Prostate gland (tissue), 2 donors: ENCODE data around the gene FUBP3.

ENCODE experiments used
- POLR2A ChIP-seq: fragments of 450-650 bp; IDR thresholded peaks from one replicate; pipeline ENCODE4 v1.6.1; 2016; ENCODE audit warnings: antibody characterized with exemption, mild to moderate bottlenecking
- POLR2AphosphoS5 ChIP-seq: sonication (generic); formaldehyde crosslinking; IDR thresholded peaks from one replicate; pipeline ENCODE4 v1.6.1; 2017; ENCODE audit warnings: antibody characterized with exemption
- TF ChIP-seq, protein P1 (sequence below), 4 experiments: fragments of 200-600 bp in 2 of 4; fragments of 450-650 bp in 2 of 4; sonication (generic) in 2 of 4; IDR thresholded peaks; 1 replicate in 3 of 4; 2 replicates in 1 of 4; pipeline ENCODE4 v1.5.1; 2016 to 2019; ENCODE audit warnings: antibody characterized with exemption in 4 of 4, mild to moderate bottlenecking in 2 of 4, moderate library complexity in 2 of 4

DNA sequence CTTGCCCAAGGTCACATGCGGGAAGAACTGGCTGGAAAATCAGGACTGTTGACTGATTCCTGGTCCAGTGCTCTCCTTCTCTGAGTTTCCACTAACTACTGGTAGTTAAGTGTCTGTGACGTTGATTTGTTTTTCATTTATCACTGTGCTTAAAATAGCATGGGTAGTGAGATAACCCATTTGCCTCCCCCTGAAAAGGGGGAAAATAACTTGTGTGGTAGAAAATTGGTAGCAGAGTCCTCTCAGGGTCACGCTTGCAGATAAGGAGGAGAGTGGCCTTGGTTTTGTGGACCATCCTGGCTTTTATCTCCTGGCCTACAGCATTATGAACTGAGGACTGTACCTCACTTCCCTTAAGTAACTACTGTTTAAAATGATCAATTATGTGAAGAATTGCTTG lies 10.9 kb downstream of the FUBP3 start:
- TF ChIP-seq, protein P1, sequence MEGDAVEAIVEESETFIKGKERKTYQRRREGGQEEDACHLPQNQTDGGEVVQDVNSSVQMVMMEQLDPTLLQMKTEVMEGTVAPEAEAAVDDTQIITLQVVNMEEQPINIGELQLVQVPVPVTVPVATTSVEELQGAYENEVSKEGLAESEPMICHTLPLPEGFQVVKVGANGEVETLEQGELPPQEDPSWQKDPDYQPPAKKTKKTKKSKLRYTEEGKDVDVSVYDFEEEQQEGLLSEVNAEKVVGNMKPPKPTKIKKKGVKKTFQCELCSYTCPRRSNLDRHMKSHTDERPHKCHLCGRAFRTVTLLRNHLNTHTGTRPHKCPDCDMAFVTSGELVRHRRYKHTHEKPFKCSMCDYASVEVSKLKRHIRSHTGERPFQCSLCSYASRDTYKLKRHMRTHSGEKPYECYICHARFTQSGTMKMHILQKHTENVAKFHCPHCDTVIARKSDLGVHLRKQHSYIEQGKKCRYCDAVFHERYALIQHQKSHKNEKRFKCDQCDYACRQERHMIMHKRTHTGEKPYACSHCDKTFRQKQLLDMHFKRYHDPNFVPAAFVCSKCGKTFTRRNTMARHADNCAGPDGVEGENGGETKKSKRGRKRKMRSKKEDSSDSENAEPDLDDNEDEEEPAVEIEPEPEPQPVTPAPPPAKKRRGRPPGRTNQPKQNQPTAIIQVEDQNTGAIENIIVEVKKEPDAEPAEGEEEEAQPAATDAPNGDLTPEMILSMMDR (IDR thresholded peaks at IDR 0.05): no peak
- no peak for TF ChIP-seq POLR2A
- TF ChIP-seq POLR2AphosphoS5: no peak
